Measurements from ENCODE around the gene MT2A.

DNA sequence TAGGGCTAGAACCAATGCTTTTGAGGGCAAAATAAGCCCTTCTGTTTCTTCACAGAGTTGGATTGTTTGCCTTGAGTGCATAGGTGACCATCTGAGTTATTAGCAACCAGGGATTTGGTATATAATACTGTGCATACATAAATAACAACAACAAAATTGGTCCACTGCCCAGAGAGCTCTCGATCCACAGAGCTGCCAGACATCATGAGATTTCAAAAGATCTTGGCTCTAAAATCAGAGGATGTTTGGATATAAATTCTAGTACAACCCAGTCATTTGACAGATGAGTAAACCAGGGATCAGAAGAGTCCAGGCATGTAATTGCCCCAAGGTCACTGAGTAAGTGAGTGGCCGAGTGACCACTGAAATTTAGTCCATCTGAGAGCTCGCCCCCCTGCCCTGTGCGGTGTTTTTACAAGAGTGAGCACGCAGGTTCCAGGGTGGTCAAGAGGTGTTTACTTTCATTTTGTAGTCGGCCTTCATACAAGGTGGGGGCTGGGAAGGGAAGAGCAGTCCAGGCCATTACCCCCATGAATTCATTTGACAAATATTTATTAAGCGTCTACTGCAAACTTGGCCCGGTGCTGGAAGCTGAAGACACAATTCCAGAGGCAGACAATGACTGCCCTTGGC, 1.8 kb upstream of the MT2A start:
- TF ChIP-seq POLR2A (IDR thresholded peaks at IDR 0.05; ENCODE audit: low read length) (no peak), GATA1 (IDR thresholded peaks at IDR 0.05; ENCODE audit: low read depth, low read length) (no peak)
